Fibroblast of lung (primary cell): ENCODE measurements around the gene HSPA2.

Source experiments
- EZH2 ChIP-seq: IDR thresholded peaks from 2 replicates; pipeline ENCODE4 v1.5.1; 2012; ENCODE audit warnings: low read length, control low read depth, mild to moderate bottlenecking; ENCODE audit errors: missing control alignments
- TF ChIP-seq, protein P1 (sequence below), 2 donors: IDR thresholded peaks in 1 of 2; conservative IDR thresholded peaks in 1 of 2; 1 replicate in 1 of 2; 2 replicates in 1 of 2; pipeline ENCODE4 v1.5.1; 2011 to 2012; ENCODE audit warnings: low read length in 2 of 2, control low read depth in 1 of 2, inconsistent platforms in 1 of 2, low read depth in 1 of 2, mild to moderate bottlenecking in 1 of 2

DNA sequence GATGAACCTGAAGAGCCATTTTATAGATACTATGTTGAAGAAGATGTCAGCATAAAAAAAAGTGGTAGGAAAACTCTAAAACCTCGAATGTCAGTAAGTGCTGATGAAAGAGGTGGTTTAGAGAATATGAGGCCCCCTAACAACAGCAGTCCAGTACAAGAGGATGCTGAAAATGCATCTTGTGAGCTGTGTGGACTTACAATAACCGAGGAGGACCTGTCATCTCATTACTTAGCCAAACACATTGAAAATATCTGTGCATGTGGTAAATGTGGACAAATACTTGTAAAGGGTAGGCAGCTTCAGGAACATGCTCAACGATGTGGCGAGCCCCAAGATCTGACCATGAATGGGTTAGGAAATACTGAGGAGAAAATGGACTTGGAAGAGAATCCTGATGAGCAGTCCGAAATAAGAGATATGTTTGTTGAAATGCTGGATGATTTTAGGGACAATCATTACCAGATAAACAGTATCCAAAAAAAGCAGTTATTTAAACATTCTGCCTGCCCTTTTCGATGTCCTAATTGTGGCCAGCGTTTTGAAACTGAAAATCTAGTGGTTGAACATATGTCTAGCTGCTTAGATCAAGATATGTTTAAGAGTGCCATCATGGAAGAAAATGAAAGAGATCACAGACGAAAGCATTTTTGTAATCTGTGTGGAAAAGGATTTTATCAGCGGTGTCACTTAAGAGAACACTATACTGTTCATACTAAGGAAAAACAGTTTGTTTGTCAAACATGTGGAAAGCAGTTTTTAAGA, 17.8 kb upstream of the HSPA2 start:
- TF ChIP-seq, protein P1, sequence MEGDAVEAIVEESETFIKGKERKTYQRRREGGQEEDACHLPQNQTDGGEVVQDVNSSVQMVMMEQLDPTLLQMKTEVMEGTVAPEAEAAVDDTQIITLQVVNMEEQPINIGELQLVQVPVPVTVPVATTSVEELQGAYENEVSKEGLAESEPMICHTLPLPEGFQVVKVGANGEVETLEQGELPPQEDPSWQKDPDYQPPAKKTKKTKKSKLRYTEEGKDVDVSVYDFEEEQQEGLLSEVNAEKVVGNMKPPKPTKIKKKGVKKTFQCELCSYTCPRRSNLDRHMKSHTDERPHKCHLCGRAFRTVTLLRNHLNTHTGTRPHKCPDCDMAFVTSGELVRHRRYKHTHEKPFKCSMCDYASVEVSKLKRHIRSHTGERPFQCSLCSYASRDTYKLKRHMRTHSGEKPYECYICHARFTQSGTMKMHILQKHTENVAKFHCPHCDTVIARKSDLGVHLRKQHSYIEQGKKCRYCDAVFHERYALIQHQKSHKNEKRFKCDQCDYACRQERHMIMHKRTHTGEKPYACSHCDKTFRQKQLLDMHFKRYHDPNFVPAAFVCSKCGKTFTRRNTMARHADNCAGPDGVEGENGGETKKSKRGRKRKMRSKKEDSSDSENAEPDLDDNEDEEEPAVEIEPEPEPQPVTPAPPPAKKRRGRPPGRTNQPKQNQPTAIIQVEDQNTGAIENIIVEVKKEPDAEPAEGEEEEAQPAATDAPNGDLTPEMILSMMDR (conservative IDR thresholded peaks at IDR 0.05 in 1 of 2, IDR thresholded peaks at IDR 0.05 in 1 of 2; ENCODE audit: low read depth in 1 of 2, low read length in 2 of 2), result no peak
- TF ChIP-seq EZH2, result no peak
